ENCODE data around the gene TNFRSF19.

Gene TNFRSF19

DNA sequence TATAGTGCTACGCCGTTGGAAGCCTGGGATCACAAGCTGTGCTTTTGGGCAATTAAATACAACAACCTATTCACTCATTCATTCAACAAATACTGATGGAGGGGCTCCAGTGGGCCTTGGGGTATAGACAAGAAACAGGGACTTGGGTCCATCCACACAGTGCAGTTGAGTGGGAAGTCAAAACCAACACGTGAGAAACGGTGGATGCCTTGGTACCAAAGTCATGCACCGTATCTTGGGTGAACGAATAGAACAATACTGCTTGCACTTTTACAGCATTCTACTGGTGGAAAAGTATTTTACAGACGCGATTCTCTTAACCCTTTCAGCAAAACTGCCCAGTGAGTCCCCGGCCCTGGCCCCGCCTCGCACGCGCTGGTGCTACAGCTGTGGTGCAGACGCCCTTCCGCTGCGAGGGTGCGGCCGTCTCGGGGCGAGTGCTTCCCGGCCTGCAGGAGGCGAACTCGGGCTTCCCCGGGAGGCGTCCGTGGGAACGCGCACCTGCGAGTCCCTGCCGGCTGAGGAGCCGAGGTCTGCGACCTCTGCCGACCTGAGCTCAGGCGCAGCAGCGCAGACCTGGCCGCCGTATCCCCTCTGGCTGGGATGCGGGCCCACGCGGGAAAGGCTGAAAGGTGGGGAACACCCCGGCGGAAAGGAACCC is 8.3 kb downstream of the TNFRSF19 start:
- TF ChIP-seq ZNF70 (CRISPR knock-in tag; IDR thresholded peaks at IDR 0.05) (no peak), OSR1 (CRISPR knock-in tag; IDR thresholded peaks at IDR 0.05) (no peak), ESRRG (CRISPR knock-in tag; IDR thresholded peaks at IDR 0.05) (no peak), ZFP3 (CRISPR knock-in tag; IDR thresholded peaks at IDR 0.05) (no peak), TCF4 (CRISPR knock-in tag; IDR thresholded peaks at IDR 0.05; ENCODE audit: borderline replicate concordance) (peak; percentile 38; the same call in 1 of the 2 replicates), GLIS3 (CRISPR knock-in tag; IDR thresholded peaks at IDR 0.05) (no peak), CSDC2 (CRISPR knock-in tag; IDR thresholded peaks at IDR 0.05) (no peak), ZNF8 (CRISPR knock-in tag; IDR thresholded peaks at IDR 0.05) (no peak), ARNTL (CRISPR knock-in tag; IDR thresholded peaks at IDR 0.05; ENCODE audit: borderline replicate concordance, low read depth) (no peak), PPARA (CRISPR knock-in tag; IDR thresholded peaks at IDR 0.05; ENCODE audit: borderline replicate concordance) (no peak), ZFP30 (CRISPR knock-in tag; IDR thresholded peaks at IDR 0.05) (no peak), BACH2 (CRISPR knock-in tag; IDR thresholded peaks at IDR 0.05; ENCODE audit: borderline replicate concordance) (no peak), SNAI2 (CRISPR knock-in tag; IDR thresholded peaks at IDR 0.05) (0 out of 2 replicates have a peak, but pooled peaks have one; percentile 54)
- TF ChIP-seq, protein P1, sequence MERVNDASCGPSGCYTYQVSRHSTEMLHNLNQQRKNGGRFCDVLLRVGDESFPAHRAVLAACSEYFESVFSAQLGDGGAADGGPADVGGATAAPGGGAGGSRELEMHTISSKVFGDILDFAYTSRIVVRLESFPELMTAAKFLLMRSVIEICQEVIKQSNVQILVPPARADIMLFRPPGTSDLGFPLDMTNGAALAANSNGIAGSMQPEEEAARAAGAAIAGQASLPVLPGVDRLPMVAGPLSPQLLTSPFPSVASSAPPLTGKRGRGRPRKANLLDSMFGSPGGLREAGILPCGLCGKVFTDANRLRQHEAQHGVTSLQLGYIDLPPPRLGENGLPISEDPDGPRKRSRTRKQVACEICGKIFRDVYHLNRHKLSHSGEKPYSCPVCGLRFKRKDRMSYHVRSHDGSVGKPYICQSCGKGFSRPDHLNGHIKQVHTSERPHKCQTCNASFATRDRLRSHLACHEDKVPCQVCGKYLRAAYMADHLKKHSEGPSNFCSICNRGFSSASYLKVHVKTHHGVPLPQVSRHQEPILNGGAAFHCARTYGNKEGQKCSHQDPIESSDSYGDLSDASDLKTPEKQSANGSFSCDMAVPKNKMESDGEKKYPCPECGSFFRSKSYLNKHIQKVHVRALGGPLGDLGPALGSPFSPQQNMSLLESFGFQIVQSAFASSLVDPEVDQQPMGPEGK (CRISPR knock-in tag; IDR thresholded peaks at IDR 0.05; ENCODE audit: borderline replicate concordance) = no peak
- TF ChIP-seq, protein P2, sequence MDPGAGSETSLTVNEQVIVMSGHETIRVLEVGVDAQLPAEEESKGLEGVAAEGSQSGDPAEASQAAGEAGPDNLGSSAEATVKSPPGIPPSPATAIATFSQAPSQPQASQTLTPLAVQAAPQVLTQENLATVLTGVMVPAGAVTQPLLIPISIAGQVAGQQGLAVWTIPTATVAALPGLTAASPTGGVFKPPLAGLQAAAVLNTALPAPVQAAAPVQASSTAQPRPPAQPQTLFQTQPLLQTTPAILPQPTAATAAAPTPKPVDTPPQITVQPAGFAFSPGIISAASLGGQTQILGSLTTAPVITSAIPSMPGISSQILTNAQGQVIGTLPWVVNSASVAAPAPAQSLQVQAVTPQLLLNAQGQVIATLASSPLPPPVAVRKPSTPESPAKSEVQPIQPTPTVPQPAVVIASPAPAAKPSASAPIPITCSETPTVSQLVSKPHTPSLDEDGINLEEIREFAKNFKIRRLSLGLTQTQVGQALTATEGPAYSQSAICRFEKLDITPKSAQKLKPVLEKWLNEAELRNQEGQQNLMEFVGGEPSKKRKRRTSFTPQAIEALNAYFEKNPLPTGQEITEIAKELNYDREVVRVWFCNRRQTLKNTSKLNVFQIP (CRISPR knock-in tag; IDR thresholded peaks at IDR 0.05; ENCODE audit: borderline replicate concordance, low read depth) = no peak
- TF ChIP-seq, protein P3, sequence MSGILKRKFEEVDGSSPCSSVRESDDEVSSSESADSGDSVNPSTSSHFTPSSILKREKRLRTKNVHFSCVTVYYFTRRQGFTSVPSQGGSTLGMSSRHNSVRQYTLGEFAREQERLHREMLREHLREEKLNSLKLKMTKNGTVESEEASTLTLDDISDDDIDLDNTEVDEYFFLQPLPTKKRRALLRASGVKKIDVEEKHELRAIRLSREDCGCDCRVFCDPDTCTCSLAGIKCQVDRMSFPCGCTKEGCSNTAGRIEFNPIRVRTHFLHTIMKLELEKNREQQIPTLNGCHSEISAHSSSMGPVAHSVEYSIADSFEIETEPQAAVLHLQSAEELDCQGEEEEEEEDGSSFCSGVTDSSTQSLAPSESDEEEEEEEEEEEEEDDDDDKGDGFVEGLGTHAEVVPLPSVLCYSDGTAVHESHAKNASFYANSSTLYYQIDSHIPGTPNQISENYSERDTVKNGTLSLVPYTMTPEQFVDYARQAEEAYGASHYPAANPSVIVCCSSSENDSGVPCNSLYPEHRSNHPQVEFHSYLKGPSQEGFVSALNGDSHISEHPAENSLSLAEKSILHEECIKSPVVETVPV (CRISPR knock-in tag; IDR thresholded peaks at IDR 0.05) = no peak
- TF ChIP-seq, protein P4, sequence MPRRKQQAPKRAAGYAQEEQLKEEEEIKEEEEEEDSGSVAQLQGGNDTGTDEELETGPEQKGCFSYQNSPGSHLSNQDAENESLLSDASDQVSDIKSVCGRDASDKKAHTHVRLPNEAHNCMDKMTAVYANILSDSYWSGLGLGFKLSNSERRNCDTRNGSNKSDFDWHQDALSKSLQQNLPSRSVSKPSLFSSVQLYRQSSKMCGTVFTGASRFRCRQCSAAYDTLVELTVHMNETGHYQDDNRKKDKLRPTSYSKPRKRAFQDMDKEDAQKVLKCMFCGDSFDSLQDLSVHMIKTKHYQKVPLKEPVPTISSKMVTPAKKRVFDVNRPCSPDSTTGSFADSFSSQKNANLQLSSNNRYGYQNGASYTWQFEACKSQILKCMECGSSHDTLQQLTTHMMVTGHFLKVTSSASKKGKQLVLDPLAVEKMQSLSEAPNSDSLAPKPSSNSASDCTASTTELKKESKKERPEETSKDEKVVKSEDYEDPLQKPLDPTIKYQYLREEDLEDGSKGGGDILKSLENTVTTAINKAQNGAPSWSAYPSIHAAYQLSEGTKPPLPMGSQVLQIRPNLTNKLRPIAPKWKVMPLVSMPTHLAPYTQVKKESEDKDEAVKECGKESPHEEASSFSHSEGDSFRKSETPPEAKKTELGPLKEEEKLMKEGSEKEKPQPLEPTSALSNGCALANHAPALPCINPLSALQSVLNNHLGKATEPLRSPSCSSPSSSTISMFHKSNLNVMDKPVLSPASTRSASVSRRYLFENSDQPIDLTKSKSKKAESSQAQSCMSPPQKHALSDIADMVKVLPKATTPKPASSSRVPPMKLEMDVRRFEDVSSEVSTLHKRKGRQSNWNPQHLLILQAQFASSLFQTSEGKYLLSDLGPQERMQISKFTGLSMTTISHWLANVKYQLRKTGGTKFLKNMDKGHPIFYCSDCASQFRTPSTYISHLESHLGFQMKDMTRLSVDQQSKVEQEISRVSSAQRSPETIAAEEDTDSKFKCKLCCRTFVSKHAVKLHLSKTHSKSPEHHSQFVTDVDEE (CRISPR knock-in tag; IDR thresholded peaks at IDR 0.05) = 0 out of 2 replicates have a peak, but pooled peaks have one; percentile 28
- TF ChIP-seq, protein P5, sequence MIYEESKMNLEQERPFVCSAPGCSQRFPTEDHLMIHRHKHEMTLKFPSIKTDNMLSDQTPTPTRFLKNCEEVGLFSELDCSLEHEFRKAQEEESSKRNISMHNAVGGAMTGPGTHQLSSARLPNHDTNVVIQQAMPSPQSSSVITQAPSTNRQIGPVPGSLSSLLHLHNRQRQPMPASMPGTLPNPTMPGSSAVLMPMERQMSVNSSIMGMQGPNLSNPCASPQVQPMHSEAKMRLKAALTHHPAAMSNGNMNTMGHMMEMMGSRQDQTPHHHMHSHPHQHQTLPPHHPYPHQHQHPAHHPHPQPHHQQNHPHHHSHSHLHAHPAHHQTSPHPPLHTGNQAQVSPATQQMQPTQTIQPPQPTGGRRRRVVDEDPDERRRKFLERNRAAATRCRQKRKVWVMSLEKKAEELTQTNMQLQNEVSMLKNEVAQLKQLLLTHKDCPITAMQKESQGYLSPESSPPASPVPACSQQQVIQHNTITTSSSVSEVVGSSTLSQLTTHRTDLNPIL (CRISPR knock-in tag; IDR thresholded peaks at IDR 0.05; ENCODE audit: low read depth) = no peak
- peak; percentile 84 for ATAC-seq

DNA sequence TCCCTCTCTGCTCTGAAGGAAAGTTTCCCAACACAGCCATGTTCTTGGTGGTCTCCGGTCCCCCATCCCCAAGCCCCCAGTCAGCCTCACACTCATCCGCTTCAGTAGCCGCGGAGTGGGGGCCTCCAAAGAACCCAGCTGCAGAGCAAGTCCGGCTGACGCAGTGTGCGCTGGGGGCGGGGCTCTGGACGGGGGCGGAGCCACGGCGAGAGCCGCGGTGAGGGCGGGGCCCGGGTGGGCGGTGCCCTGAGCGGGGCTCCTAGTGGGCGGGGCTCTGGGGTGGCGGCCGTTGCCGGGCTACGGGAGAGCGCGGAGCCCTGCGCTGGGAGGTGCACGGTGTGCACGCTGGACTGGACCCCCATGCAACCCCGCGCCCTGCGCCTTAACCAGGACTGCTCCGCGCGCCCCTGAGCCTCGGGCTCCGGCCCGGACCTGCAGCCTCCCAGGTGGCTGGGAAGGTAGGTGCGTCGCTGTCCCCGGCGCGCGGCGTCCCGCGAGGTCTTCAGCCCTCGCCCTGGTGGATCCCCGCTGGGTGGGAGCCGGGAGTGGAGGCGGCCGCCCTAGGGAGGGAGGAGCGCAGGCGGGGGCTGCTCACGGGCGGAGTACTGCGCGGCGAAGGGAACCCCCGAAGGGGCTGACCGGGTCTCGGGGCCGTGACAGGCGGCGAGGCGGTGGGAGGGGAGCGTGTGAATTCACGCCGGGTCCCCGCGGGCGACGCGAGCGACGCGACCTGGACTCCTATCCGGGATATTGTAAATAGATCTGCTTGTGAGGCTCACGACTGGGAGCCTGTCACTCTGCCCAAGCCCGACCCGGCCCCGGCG is 9.1 kb downstream of the TNFRSF19 start:
- TF ChIP-seq ISL1 (CRISPR knock-in tag; IDR thresholded peaks at IDR 0.05) = no peak
- no peak for TF ChIP-seq ZNF8 (CRISPR knock-in tag; IDR thresholded peaks at IDR 0.05)
- TF ChIP-seq, protein P3 (CRISPR knock-in tag; IDR thresholded peaks at IDR 0.05) = no peak
- TF ChIP-seq TOX (CRISPR knock-in tag; IDR thresholded peaks at IDR 0.05; ENCODE audit: borderline replicate concordance) = no peak
- no peak for TF ChIP-seq RARB (CRISPR knock-in tag; IDR thresholded peaks at IDR 0.05)
- no peak for TF ChIP-seq ZNF70 (CRISPR knock-in tag; IDR thresholded peaks at IDR 0.05)
- no peak for TF ChIP-seq GLIS3 (CRISPR knock-in tag; IDR thresholded peaks at IDR 0.05)
- no peak for TF ChIP-seq TCF4 (CRISPR knock-in tag; IDR thresholded peaks at IDR 0.05; ENCODE audit: borderline replicate concordance)
- TF ChIP-seq, protein P2 (CRISPR knock-in tag; IDR thresholded peaks at IDR 0.05; ENCODE audit: borderline replicate concordance, low read depth) = no peak
- no peak for TF ChIP-seq ZFP3 (CRISPR knock-in tag; IDR thresholded peaks at IDR 0.05)
- no peak for TF ChIP-seq ESRRG (CRISPR knock-in tag; IDR thresholded peaks at IDR 0.05)
- TF ChIP-seq ZC3H10 (CRISPR knock-in tag; IDR thresholded peaks at IDR 0.05) = no peak
- TF ChIP-seq PPARA (CRISPR knock-in tag; IDR thresholded peaks at IDR 0.05; ENCODE audit: borderline replicate concordance) = no peak
- TF ChIP-seq ARNTL (CRISPR knock-in tag; IDR thresholded peaks at IDR 0.05; ENCODE audit: borderline replicate concordance, low read depth) = no peak
- no peak for TF ChIP-seq BACH2 (CRISPR knock-in tag; IDR thresholded peaks at IDR 0.05; ENCODE audit: borderline replicate concordance)
- no peak for TF ChIP-seq SNAI2 (CRISPR knock-in tag; IDR thresholded peaks at IDR 0.05)
- no peak for TF ChIP-seq ZFP30 (CRISPR knock-in tag; IDR thresholded peaks at IDR 0.05)
- peak; percentile 96 for ATAC-seq
